Measurements from ENCODE around the gene CFAP100.

GRCh38 chr3:126397610-126398422, 3.1 kb downstream of the CFAP100 start:
- TF ChIP-seq CTCF (IDR thresholded peaks at IDR 0.05; ENCODE audit: poor library complexity) (no peak), EZH2 (IDR thresholded peaks at IDR 0.05; ENCODE audit: borderline replicate concordance) (no peak)

Data from hepatocyte (in vitro differentiated cells).